ENCODE data around the gene BCR.

Gene BCR

GRCh38 chr22:23239429-23239828, 59.1 kb downstream of the BCR start:
- DNase-seq (ENCODE audit: low spot score): no peak
- no peak for TF ChIP-seq CTCF (IDR thresholded peaks at IDR 0.05; ENCODE audit: extremely low read depth, missing control alignments)

- DNase-seq (ENCODE audit: low spot score): no peak
- peak; percentile 19 for TF ChIP-seq CTCF (IDR thresholded peaks at IDR 0.05; ENCODE audit: extremely low read depth, missing control alignments)
Observed at GRCh38 chr22:23240639-23241389, 60.5 kb downstream of the BCR start.

- TF ChIP-seq CTCF (IDR thresholded peaks at IDR 0.05; ENCODE audit: extremely low read depth, missing control alignments): no peak
- DNase-seq (ENCODE audit: low spot score): no peak
Observed at GRCh38 chr22:23241562-23242472, 61.5 kb downstream of the BCR start.

GRCh38 chr22:23242473-23243001, 62.2 kb downstream of the BCR start:
- no peak for DNase-seq (ENCODE audit: low spot score)
- TF ChIP-seq CTCF (IDR thresholded peaks at IDR 0.05; ENCODE audit: extremely low read depth, missing control alignments): no peak

- DNase-seq (ENCODE audit: low spot score): peak; percentile 59
Observed at GRCh38 chr22:23243006-23243573, 62.8 kb downstream of the BCR start.

GRCh38 chr22:23243859-23244689, 63.8 kb downstream of the BCR start:
- no peak for TF ChIP-seq CTCF (IDR thresholded peaks at IDR 0.05; ENCODE audit: extremely low read depth, missing control alignments)
- no peak for DNase-seq (ENCODE audit: low spot score)

More at GRCh38 chr22:23243006-23243573, 62.8 kb downstream of the BCR start:
- no peak for TF ChIP-seq CTCF (IDR thresholded peaks at IDR 0.05; ENCODE audit: extremely low read depth, missing control alignments)

Data from GM20000 (cell line).